BE2C (cell line): ENCODE data around the gene GALNT7.
"Not testable (repeated sequence)": the region's sequence is repeated elsewhere in the genome, so short reads cannot be mapped to it uniquely, and the experiment has no call there.

ENCODE experiments used
- DNase-seq: peaks from one replicate; pipeline ENCODE4 v3.0.0-alpha.2; 2020
- H3K27me3 ChIP-seq: fragments of 250-450 bp; sonication (Bioruptor Pico); 2 replicates; pipeline ENCODE4 v1.5.1; 2020; ENCODE audit warnings: mild to moderate bottlenecking
- H3K36me3 ChIP-seq: fragments of 250-450 bp; sonication (Bioruptor Pico); 2 replicates; pipeline ENCODE4 v1.5.1; 2020; ENCODE audit warnings: mild to moderate bottlenecking
- H3K4me1 ChIP-seq: fragments of 250-450 bp; sonication (Bioruptor Pico); 2 replicates; pipeline ENCODE4 v1.5.1; 2020
- H3K4me3 ChIP-seq: 2 replicates; pipeline ENCODE4 v1.5.1; 2011; ENCODE audit warnings: low read depth, low read length
- H3K9me3 ChIP-seq: fragments of 250-450 bp; sonication (Bioruptor Pico); 2 replicates; pipeline ENCODE4 v1.5.1; 2020
- TF ChIP-seq, protein P1 (sequence below): IDR thresholded peaks from 2 replicates; pipeline ENCODE4 v1.5.1; 2012; ENCODE audit warnings: mild to moderate bottlenecking, low read depth, low read length

GALNT7 gene

DNA sequence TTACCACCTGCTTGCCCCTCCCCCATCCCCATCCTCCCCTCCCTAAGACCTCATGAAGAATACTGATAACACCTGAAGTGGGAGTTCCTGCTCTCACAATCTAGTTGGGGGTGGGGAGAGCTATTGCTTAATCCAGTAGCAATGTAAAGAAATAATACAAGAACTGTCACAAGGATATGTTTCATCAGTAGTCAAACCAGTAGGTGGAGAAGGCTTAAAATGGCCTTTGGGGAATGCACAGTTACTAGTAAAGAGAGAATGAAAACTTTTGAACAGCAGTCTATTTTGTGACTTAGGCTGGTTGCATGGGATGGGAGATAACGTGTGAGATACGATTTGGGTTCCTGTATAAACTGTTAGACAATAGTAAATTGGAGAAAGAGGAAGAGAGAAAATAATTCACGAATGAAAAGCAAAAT is 6.0 kb downstream of the GALNT7 start:
- H3K27me3 ChIP-seq = peaks cover 16% of the 10 kb centered on the region
- DNase-seq = no peak
- no peak overlapping the region for H3K4me3 ChIP-seq
- no peaks in the 10 kb centered on the region for H3K9me3 ChIP-seq
- TF ChIP-seq, protein P1, sequence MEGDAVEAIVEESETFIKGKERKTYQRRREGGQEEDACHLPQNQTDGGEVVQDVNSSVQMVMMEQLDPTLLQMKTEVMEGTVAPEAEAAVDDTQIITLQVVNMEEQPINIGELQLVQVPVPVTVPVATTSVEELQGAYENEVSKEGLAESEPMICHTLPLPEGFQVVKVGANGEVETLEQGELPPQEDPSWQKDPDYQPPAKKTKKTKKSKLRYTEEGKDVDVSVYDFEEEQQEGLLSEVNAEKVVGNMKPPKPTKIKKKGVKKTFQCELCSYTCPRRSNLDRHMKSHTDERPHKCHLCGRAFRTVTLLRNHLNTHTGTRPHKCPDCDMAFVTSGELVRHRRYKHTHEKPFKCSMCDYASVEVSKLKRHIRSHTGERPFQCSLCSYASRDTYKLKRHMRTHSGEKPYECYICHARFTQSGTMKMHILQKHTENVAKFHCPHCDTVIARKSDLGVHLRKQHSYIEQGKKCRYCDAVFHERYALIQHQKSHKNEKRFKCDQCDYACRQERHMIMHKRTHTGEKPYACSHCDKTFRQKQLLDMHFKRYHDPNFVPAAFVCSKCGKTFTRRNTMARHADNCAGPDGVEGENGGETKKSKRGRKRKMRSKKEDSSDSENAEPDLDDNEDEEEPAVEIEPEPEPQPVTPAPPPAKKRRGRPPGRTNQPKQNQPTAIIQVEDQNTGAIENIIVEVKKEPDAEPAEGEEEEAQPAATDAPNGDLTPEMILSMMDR = no peak
- H3K36me3 ChIP-seq = no peaks in the 10 kb centered on the region
- no peaks in the 10 kb centered on the region for H3K4me1 ChIP-seq

DNA sequence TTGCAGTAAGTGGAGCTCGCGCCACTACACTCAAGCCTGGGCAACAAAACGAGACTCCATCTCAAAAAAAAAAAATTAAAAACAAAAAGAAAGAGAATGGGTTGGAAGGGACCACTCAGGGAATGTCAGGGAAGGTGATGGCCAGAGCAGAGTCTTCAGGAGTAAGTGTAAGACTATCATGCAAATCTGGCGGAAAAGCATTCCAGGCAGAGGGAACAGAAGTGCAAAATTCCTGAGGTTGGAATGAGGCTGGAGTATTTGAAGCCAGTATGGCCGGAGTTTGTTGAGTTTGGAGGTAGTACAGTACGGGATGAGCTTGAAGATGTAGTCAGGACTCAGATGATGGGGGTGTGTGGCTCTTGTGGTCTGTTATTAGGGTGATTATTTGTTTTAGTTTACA is 7.4 kb downstream of the GALNT7 start:
- Histone ChIP-seq H3K9me3 (no peaks in the 10 kb centered on the region), H3K27me3 (peaks cover 2% of the 10 kb centered on the region; the same call in 1 of the 2 replicates), H3K36me3 (no peaks in the 10 kb centered on the region), H3K4me1 (no peaks in the 10 kb centered on the region), H3K4me3 (no peak overlapping the region)
- TF ChIP-seq, protein P1 = no peak
- DNase-seq = no peak

DNA sequence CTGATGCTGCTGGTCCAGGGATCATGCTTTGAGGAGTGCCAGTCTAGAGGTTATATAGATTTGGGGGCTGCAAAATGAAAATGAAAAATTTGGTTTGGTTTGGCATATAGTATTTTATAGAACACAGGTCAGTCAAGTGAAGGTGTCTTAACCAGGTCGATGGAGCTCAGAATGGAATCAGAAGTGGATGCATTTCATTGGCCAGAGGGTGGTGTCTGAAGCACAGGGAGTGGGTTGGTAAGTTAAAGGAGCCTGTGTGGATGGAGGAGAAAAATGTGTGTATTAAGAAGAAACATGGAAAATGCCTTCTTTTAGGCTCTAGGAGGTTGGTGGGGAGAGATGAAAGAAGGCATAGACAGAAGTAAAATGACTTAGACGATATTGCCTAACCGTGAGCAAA is 8.6 kb downstream of the GALNT7 start:
- no peaks in the 10 kb centered on the region; the same call in none of the 2 replicates for H3K27me3 ChIP-seq
- DNase-seq = no peak
- no peaks in the 10 kb centered on the region for H3K4me1 ChIP-seq
- TF ChIP-seq, protein P1 = no peak
- no peaks in the 10 kb centered on the region for H3K36me3 ChIP-seq
- H3K9me3 ChIP-seq = no peaks in the 10 kb centered on the region
- no peak overlapping the region for H3K4me3 ChIP-seq

DNA sequence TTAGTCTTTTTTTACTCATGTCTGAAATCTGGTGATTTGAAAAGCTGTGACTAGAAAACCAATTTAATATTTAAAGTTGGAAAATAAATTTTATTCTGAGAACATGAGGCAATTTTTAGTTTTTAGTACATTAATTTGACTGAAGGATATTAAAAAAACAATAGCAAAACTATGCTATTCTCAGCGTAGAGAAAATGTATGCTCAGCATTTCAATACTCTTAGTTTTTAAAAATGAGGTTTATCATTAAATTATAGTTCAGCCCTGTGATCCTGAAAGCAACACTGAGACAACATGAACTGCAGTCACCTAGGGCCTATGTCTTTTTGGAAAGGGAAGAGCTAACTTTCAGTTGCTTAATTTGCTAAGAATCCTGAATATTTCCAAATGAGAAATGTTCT is 9.5 kb downstream of the GALNT7 start:
- Histone ChIP-seq H3K36me3 (no peaks in the 10 kb centered on the region), H3K4me1 (no peaks in the 10 kb centered on the region), H3K27me3 (no peaks in the 10 kb centered on the region; the same call in none of the 2 replicates), H3K9me3 (no peaks in the 10 kb centered on the region), H3K4me3 (no peak overlapping the region)
- TF ChIP-seq, protein P1 = no peak
- no peak for DNase-seq

DNA sequence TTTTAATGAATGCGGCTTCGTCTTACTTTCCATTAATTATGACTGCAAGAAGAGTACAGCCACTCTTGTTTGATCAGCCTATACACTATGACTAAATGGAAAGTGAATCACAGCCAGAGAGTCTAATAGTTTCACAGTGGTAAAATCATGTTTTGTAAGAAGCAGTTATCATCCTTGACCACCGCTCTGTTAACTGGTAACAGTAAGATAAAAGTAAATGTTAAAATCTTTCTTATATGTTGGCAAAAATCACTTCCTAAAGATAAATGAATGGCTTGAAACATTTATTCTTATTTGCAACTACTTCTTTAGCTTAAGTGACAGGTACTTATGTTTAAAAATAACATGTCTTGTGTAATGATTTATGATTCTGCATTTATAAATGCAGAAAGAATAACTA is 13.2 kb downstream of the GALNT7 start:
- Histone ChIP-seq H3K9me3 (no peaks in the 10 kb centered on the region), H3K4me3 (no peak overlapping the region), H3K4me1 (no peaks in the 10 kb centered on the region; the same call in 1 of the 2 replicates), H3K27me3 (no peaks in the 10 kb centered on the region; the same call in none of the 2 replicates), H3K36me3 (no peaks in the 10 kb centered on the region)
- TF ChIP-seq, protein P1 = no peak
- no peak for DNase-seq

DNA sequence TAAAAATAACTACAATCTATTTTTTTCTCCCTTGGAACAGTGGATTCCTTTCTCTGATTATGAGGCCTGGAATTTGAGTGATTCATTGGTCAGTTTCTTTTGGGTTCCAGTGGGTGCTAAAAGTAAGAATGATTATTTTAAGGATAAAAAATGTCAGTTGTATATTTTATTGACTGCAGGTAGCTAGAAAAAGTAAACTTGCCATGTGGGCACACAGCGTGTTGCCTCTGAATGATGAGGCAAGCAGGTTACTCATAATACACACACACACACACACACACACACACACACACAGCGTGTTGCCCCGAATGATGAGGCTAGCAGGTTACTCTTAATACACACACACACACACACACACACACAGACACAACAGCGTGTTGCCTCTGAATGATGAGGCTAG is 13.8 kb downstream of the GALNT7 start:
- Histone ChIP-seq H3K4me1 (no peaks in the 10 kb centered on the region; the same call in 1 of the 2 replicates), H3K4me3 (no peak overlapping the region), H3K27me3 (no peaks in the 10 kb centered on the region; the same call in none of the 2 replicates), H3K9me3 (no peaks in the 10 kb centered on the region), H3K36me3 (no peaks in the 10 kb centered on the region)
- TF ChIP-seq, protein P1 = no peak
- no peak for DNase-seq

DNA sequence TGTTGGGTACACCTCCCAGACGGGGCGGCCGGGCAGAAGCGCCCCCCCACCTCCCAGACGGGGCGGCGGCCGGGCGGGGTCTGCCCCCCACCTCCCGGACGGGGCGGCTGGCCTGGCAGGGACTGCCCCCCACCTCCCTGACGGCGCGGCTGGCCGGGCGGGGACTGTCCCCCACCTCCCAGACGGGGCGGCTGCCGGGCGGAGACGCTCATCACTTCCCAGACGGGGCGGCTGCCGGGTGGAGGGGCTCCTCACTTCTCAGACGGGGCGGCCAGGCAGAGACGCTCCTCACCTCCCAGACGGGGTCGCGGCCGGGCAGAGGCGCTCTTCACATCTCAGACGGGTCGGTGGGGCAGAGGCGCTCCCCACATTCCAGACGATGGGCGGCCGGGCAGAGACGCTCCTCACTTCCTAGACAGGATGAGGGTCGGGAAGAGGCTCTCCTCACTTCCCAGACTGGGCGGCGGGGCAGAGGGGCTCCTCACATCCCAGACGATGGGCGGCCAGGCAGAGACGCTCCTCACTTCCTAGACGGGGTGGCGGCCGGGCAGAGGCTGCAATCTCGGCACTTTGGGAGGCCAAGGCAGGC is 15.1 kb downstream of the GALNT7 start:
- H3K9me3 ChIP-seq, H3K4me1 ChIP-seq, H3K36me3 ChIP-seq, DNase-seq, H3K27me3 ChIP-seq, H3K4me3 ChIP-seq: not testable (repeated sequence)
